ENCODE measurements around the gene PHLPP2.

Gene PHLPP2

GRCh38 chr16:71670537-71670936, 54.0 kb downstream of the PHLPP2 start:
- TF ChIP-seq, protein P1, sequence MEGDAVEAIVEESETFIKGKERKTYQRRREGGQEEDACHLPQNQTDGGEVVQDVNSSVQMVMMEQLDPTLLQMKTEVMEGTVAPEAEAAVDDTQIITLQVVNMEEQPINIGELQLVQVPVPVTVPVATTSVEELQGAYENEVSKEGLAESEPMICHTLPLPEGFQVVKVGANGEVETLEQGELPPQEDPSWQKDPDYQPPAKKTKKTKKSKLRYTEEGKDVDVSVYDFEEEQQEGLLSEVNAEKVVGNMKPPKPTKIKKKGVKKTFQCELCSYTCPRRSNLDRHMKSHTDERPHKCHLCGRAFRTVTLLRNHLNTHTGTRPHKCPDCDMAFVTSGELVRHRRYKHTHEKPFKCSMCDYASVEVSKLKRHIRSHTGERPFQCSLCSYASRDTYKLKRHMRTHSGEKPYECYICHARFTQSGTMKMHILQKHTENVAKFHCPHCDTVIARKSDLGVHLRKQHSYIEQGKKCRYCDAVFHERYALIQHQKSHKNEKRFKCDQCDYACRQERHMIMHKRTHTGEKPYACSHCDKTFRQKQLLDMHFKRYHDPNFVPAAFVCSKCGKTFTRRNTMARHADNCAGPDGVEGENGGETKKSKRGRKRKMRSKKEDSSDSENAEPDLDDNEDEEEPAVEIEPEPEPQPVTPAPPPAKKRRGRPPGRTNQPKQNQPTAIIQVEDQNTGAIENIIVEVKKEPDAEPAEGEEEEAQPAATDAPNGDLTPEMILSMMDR (IDR thresholded peaks at IDR 0.05; ENCODE audit: low read depth, low read length): no peak
- DNase-seq (ENCODE audit: extremely low read depth, low read depth): no peak

GRCh38 chr16:71669926-71670536, 54.5 kb downstream of the PHLPP2 start:
- DNase-seq (ENCODE audit: extremely low read depth, low read depth): no peak
- TF ChIP-seq, protein P1 (IDR thresholded peaks at IDR 0.05; ENCODE audit: low read depth, low read length): no peak

GRCh38 chr16:71666928-71667707, 57.4 kb downstream of the PHLPP2 start:
- no peak for DNase-seq (ENCODE audit: extremely low read depth, low read depth)
- TF ChIP-seq, protein P1 (IDR thresholded peaks at IDR 0.05; ENCODE audit: low read depth, low read length): no peak

DNA sequence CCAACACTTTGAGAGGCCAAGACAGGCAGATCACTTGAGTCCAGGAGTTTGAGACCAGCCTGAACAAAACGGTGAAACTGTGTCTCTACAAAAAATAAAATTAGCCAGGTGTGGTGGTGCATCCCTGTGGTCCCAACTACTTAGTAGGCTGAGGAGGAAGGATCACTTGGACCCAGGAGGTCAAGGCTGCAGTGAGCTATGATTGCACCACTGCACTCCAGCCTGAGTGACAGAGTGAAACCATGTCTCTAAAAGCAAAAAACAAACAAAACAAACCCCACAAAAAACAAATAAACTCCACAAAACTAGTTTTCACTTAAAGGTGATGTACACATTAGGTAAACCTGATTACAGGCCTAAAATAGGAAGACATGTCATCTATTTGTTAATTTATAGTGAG, 58.2 kb downstream of the PHLPP2 start:
- TF ChIP-seq, protein P1 (IDR thresholded peaks at IDR 0.05; ENCODE audit: low read depth, low read length): no peak
- no peak for DNase-seq (ENCODE audit: extremely low read depth, low read depth)

- DNase-seq (ENCODE audit: extremely low read depth, low read depth): no peak
- TF ChIP-seq, protein P1 (IDR thresholded peaks at IDR 0.05; ENCODE audit: low read depth, low read length): no peak
Measured at GRCh38 chr16:71659471-71659870, 65.0 kb downstream of the PHLPP2 start.

GRCh38 chr16:71658771-71659170, 65.7 kb downstream of the PHLPP2 start:
- DNase-seq (ENCODE audit: extremely low read depth, low read depth): no peak
- TF ChIP-seq, protein P1 (IDR thresholded peaks at IDR 0.05; ENCODE audit: low read depth, low read length): no peak

DNA sequence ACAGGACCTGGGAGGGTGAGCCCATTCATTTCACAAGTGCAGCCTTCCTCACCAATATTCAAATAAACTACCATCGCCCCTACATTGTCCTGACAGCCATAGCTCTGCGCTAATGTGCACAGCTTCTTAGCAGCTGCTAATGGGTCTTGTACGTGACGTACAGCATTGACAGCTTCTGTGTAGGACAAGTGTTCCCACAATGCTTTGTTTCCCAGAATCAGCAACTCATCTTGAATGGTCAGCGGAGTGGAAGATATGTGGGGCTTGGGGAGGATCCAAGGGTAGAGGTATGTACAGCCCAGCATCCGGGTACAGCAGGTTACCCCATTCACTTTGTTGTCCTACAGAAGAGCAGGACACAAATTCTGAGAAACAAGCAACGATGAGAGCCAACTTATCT, 74.8 kb downstream of the PHLPP2 start:
- TF ChIP-seq, protein P1 (IDR thresholded peaks at IDR 0.05; ENCODE audit: low read depth, low read length): no peak
- no peak for DNase-seq (ENCODE audit: extremely low read depth, low read depth)
